NCI-H345 (cell line): ENCODE measurements around the gene KRT79.

ENCODE experiments used
- DNase-seq: peaks from one replicate; lab custom pipeline; 2025; lab: John Stamatoyannopoulos, UW

The KRT79 gene

GRCh38 chr12:52771505-52771904 is 62.6 kb downstream of the KRT79 start:
- no peak for DNase-seq
